Astrocyte (in vitro differentiated cells and primary cell): ENCODE data around the gene FNDC8.

Experiments
- EZH2 ChIP-seq: IDR thresholded peaks from 2 replicates; pipeline ENCODE4 v1.6.1; 2012; ENCODE audit warnings: mild to moderate bottlenecking, low read length, inconsistent platforms; ENCODE audit not compliant: insufficient read depth
- TF ChIP-seq, protein P1 (sequence below): IDR thresholded peaks from 2 replicates; pipeline ENCODE4 v1.5.1; 2011; ENCODE audit warnings: low read depth, mild to moderate bottlenecking, inconsistent platforms, low read length, moderate library complexity; ENCODE audit not compliant: insufficient read depth

DNA sequence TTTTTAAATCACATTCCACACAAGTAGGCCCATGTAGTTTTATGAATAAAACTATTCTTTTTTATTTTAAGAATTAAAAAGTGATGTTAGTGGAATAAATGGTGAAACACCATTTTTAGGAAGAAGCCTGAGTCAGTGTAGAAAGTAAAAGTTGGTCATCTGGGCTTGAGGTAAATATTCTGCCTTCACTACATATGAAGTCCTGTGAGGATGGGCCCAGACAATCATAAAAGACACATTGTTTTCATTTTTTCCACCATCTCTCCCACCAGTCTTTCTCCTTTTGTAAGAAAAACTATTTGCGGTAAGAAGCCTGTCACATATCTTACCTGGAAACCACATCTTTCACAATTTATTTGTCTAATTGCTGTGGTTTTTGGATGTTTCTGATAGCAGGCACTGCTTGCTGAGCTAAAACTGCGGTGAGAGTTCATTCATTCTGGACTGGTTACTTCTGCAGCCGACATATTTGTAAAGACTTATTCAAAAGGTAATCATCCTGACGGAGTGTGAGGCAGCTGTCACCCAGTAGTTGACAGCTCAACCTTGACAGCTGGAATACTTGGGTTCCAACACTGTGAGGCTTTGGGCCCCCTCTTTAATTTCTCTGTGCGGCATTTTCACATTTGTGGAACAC lies 47.3 kb upstream of the FNDC8 start:
- TF ChIP-seq, protein P1, sequence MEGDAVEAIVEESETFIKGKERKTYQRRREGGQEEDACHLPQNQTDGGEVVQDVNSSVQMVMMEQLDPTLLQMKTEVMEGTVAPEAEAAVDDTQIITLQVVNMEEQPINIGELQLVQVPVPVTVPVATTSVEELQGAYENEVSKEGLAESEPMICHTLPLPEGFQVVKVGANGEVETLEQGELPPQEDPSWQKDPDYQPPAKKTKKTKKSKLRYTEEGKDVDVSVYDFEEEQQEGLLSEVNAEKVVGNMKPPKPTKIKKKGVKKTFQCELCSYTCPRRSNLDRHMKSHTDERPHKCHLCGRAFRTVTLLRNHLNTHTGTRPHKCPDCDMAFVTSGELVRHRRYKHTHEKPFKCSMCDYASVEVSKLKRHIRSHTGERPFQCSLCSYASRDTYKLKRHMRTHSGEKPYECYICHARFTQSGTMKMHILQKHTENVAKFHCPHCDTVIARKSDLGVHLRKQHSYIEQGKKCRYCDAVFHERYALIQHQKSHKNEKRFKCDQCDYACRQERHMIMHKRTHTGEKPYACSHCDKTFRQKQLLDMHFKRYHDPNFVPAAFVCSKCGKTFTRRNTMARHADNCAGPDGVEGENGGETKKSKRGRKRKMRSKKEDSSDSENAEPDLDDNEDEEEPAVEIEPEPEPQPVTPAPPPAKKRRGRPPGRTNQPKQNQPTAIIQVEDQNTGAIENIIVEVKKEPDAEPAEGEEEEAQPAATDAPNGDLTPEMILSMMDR: no peak
- no peak for TF ChIP-seq EZH2
